Mesenchymal stem cell (in vitro differentiated cells and primary cell): ENCODE data around the gene ASPHD2. TPM values are rescaled to one million over a fixed set of nuclear protein-coding genes. Genes with fewer than 3 reads are reported as not detected.

ENCODE experiments used
- DNase-seq: peaks from one replicate; pipeline ENCODE4 v3.0.0-alpha.2; 2013
- H2AFZ ChIP-seq: one replicate; pipeline ENCODE4 v1.6.1; 2013; ENCODE audit warnings: low read depth, mild to moderate bottlenecking, control low read depth, inconsistent platforms, low read length, moderate library complexity
- H2AK5ac ChIP-seq: 2 replicates; pipeline ENCODE4 v1.6.1; 2013; ENCODE audit warnings: low read length, moderate library complexity, mild to moderate bottlenecking, inconsistent platforms; ENCODE audit not compliant: severe bottlenecking
- H2BK120ac ChIP-seq: one replicate; pipeline ENCODE4 v1.6.1; 2013; ENCODE audit warnings: low read depth, mild to moderate bottlenecking, inconsistent platforms, low read length, moderate library complexity
- H2BK12ac ChIP-seq, 2 experiments: one replicate each; pipeline ENCODE4 v1.6.1; 2013; ENCODE audit warnings: inconsistent platforms in 2 of 2, low read length in 2 of 2, mild to moderate bottlenecking in 2 of 2, moderate library complexity in 2 of 2, control low read depth in 1 of 2
- H2BK15ac ChIP-seq: one replicate; pipeline ENCODE4 v1.6.1; 2013; ENCODE audit warnings: mild to moderate bottlenecking, low read depth, inconsistent platforms; ENCODE audit not compliant: poor library complexity, severe bottlenecking
- H2BK5ac ChIP-seq: 2 replicates; pipeline ENCODE4 v1.6.1; 2013; ENCODE audit warnings: low read depth, mild to moderate bottlenecking, low read length, control low read depth, inconsistent platforms; ENCODE audit not compliant: poor library complexity, severe bottlenecking
- H3K14ac ChIP-seq, 2 experiments: one replicate each; pipeline ENCODE4 v1.6.1; 2013; ENCODE audit warnings: inconsistent platforms in 2 of 2, low read length in 2 of 2, control low read depth in 1 of 2, mild to moderate bottlenecking in 1 of 2, moderate library complexity in 1 of 2
- H3K18ac ChIP-seq, 2 experiments: one replicate each; pipeline ENCODE4 v1.6.1; 2013; ENCODE audit warnings: inconsistent platforms in 2 of 2, low read length in 2 of 2, control low read depth in 1 of 2, low read depth in 1 of 2, mild to moderate bottlenecking in 1 of 2
- H3K23ac ChIP-seq, 2 experiments: one replicate each; pipeline ENCODE4 v1.6.1; 2013; ENCODE audit warnings: inconsistent platforms in 2 of 2, low read length in 2 of 2, mild to moderate bottlenecking in 2 of 2, moderate library complexity in 2 of 2, control low read depth in 1 of 2
- H3K27ac ChIP-seq: 2 replicates; pipeline ENCODE4 v1.5.1; 2013; ENCODE audit warnings: mild to moderate bottlenecking, moderate library complexity, low read length, control low read depth, inconsistent platforms; ENCODE audit not compliant: poor library complexity, severe bottlenecking
- H3K27me3 ChIP-seq, 2 experiments: 2 replicates each; pipeline versions ENCODE4 v1.6.1 to v1.7.0; 2013; ENCODE audit warnings: low read length in 2 of 2, mild to moderate bottlenecking in 2 of 2, moderate library complexity in 2 of 2, control low read depth in 1 of 2, inconsistent platforms in 1 of 2; ENCODE audit not compliant: control insufficient read depth in 1 of 2, insufficient read depth in 1 of 2
- H3K36me3 ChIP-seq, 2 experiments: 2 replicates each; pipeline versions ENCODE4 v1.6.1 to v1.7.0; 2013; ENCODE audit warnings: low read length in 2 of 2, control low read depth in 1 of 2, inconsistent platforms in 1 of 2, low read depth in 1 of 2, mild to moderate bottlenecking in 1 of 2; ENCODE audit not compliant: insufficient read depth in 2 of 2, control insufficient read depth in 1 of 2
- H3K4ac ChIP-seq, 2 experiments: one replicate each; pipeline ENCODE4 v1.6.1; 2013; ENCODE audit warnings: inconsistent platforms in 2 of 2, low read length in 2 of 2, mild to moderate bottlenecking in 2 of 2, moderate library complexity in 2 of 2, control low read depth in 1 of 2, low read depth in 1 of 2
- H3K4me1 ChIP-seq: 2 replicates; pipeline ENCODE4 v1.6.1; 2013; ENCODE audit warnings: low read depth, low read length, control low read depth; ENCODE audit not compliant: control insufficient read depth, insufficient read depth
- H3K4me2 ChIP-seq: 2 replicates; pipeline ENCODE4 v1.6.1; 2013; ENCODE audit warnings: low read length, mild to moderate bottlenecking, inconsistent platforms; ENCODE audit not compliant: poor library complexity, severe bottlenecking
- H3K4me3 ChIP-seq, 2 experiments: 2 replicates each; pipeline versions ENCODE4 v1.5.1 to v1.7.0; 2013; ENCODE audit warnings: low read length in 2 of 2, mild to moderate bottlenecking in 2 of 2, control low read depth in 1 of 2, low read depth in 1 of 2; ENCODE audit not compliant: insufficient read depth in 1 of 2
- H3K79me1 ChIP-seq: replicated peaks from 2 replicates; pipeline ENCODE4 v1.6.1; 2013; ENCODE audit warnings: mild to moderate bottlenecking, control low read depth, low read length, inconsistent platforms; ENCODE audit not compliant: poor library complexity, severe bottlenecking
- H3K9ac ChIP-seq: 2 replicates; pipeline ENCODE4 v1.7.0; 2013; ENCODE audit warnings: mild to moderate bottlenecking, low read length, moderate library complexity
- H3K9me3 ChIP-seq: 2 replicates; pipeline ENCODE4 v1.7.0; 2013; ENCODE audit warnings: mild to moderate bottlenecking, low read length; ENCODE audit not compliant: control insufficient read depth
- H4K8ac ChIP-seq: one replicate; pipeline ENCODE4 v1.6.1; 2013; ENCODE audit warnings: inconsistent platforms, mild to moderate bottlenecking, low read length, moderate library complexity
- H4K91ac ChIP-seq: one replicate; pipeline ENCODE4 v1.6.1; 2013; ENCODE audit warnings: mild to moderate bottlenecking, low read length, inconsistent platforms
- WGBS: methylation state at CpG from one replicate; pipeline ENCODE4 v1.1.7; 2013; ENCODE audit warnings: mixed read lengths; 5-methylcytosine and 5-hydroxymethylcytosine counted together
- polyA plus RNA-seq, 2 experiments: library from polyadenylated mRNA; stranded (reverse); fragments of 200-250 nt; gene quantifications; one replicate each; pipeline ENCODE4 v1.2.3, GENCODE V29; 2013

ASPHD2 gene, protein sequence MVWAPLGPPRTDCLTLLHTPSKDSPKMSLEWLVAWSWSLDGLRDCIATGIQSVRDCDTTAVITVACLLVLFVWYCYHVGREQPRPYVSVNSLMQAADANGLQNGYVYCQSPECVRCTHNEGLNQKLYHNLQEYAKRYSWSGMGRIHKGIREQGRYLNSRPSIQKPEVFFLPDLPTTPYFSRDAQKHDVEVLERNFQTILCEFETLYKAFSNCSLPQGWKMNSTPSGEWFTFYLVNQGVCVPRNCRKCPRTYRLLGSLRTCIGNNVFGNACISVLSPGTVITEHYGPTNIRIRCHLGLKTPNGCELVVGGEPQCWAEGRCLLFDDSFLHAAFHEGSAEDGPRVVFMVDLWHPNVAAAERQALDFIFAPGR
- polyA plus RNA-seq (2013, experiment 1 of 2), result 0.32 TPM
- 0.26 TPM for polyA plus RNA-seq (2013, experiment 2 of 2)

DNA sequence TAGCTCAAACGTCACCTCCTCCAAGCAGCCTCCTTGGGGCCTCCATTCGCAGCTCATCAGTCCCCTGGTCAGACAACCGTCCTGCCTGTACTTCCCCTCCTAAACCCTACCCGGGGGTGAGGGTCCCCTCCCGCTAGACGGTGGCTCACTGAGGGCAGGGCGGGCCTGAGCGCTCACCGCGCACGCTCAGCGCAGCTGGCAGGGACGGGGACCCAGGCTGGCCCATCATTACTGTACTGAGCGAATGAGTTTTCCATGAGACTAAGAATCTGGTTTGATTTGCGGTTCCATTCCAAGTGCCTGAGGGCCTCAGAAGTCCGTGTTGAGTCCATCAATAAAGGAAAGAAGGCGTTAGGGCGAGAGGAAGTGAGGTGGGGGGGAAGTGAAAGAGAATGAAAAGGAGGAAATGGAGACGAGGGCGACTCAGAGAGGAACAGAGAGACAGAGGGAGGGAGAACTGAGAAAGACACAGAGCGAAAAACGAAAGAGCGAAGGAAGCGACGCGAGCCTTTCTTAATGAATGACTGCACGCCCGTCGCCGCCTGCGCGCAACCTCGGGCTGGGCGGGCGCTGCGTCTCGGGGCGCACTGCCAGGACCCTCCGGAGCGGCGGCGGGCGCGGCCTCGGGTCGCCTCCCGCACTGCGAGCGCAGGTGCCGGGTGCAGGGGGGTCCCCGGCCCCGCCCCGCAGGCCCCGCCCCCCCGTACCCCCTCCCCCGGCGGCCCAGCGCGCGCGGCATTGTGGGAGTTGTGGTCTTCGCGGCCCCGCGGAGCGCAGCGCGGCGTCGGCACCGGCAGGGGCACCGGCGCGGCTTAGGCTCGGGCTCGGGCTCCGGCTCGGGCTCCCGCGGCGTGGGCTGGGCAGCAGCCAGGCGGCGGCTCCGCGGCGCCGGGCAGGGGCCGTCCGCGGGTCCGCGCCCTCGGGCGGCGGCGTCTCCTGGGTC is at the start of gene ASPHD2:
Gene ASPHD2 (plus strand): TSS at position 746 of the 943 bp plus-strand sequence. CDS start 4,356 bp downstream, outside the sequence.
- DNase-seq, result peak; percentile 76
- Histone ChIP-seq H3K36me3 (peaks cover 0 to 5% of the 10 kb centered on the region in 2 experiments), H3K79me1 (peaks cover 13% of the 10 kb centered on the region), H2BK12ac (peak within 1 kb of the TSS in 1 of 2 experiments; percentile 58), H2BK15ac (peak within 1 kb of the TSS; percentile 54), H3K9ac (peak within 1 kb of the TSS; percentile 91), H3K23ac (peak within 1 kb of the TSS in 1 of 2 experiments; percentile 23), H3K27me3 (peaks cover 9 to 30% of the 10 kb centered on the region in 2 experiments), H4K91ac (peak within 1 kb of the TSS; percentile 25), H3K18ac (peak within 1 kb of the TSS in 1 of 2 experiments; percentile 54), H2AFZ (peak within 1 kb of the TSS; percentile 87), H2AK5ac (peak within 1 kb of the TSS; percentile 49), H3K9me3 (peaks cover 2% of the 10 kb centered on the region), H2BK5ac (no peak within 1 kb of the TSS), H3K14ac (peak within 1 kb of the TSS in 1 of 2 experiments; percentile 61), H3K4me3 (peak within 1 kb of the TSS; percentile 69 to 93), H3K4ac (no peak within 1 kb of the TSS), H3K4me2 (peak within 1 kb of the TSS; percentile 94), H3K27ac (peak within 1 kb of the TSS; percentile 48), H2BK120ac (no peak within 1 kb of the TSS), H3K4me1 (peaks cover 14% of the 10 kb centered on the region), H4K8ac (peak within 1 kb of the TSS; percentile 85)
- 2% methylated on average over 62 of the region's 96 CpGs for WGBS

DNA sequence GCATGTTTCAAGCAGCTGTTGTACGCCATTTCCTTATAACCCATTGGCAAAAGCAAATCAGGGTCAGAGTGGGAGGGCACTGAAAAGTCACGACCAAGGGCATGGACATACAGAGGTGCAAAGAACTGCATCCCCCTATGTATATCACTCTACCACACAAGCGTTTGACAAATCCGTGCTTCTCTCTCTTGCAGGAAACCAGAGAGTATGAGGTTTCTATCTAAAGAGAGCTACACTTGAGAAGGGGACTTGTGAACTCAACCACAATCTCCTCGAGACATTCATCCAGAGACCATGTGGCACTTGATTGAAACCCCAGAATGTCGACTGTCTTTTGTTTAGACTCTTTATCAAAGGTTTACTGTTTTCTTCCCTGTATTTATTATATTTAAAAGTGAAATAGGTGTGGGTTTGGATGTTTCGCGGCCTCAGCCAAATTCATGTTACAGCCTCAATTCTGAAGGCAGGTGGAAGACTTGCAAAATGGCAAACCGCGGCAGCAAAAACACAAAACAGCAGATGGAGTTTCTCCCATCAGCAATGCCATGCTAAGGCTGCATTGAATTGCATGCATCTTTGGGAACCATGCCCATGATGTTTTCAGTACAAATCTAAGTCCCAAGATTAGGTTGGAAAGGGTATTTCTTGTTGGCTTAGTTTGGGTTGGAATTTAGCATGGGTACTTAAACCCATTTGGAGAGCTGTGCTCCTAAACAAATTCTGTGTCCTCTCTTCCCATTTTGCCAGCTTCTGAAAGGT is 48.8 kb upstream of the ASPHD2 start:
- Histone ChIP-seq H3K27me3 (peaks cover 71 to 88% of the 10 kb centered on the region in 2 experiments), H2BK12ac (no peak overlapping the region), H3K4me3 (no peak overlapping the region), H3K36me3 (no peaks in the 10 kb centered on the region), H3K27ac (no peak overlapping the region), H2AK5ac (no peak overlapping the region), H4K8ac (no peak overlapping the region), H2BK15ac (no peak overlapping the region), H3K14ac (no peak overlapping the region), H3K9ac (no peak overlapping the region), H3K4me1 (no peaks in the 10 kb centered on the region), H3K9me3 (peaks cover 16% of the 10 kb centered on the region), H2BK5ac (no peak overlapping the region), H3K4me2 (no peak overlapping the region), H3K79me1 (no peaks in the 10 kb centered on the region), H3K18ac (no peak overlapping the region), H2BK120ac (no peak overlapping the region), H4K91ac (no peak overlapping the region), H2AFZ (no peak overlapping the region), H3K4ac (no peak overlapping the region), H3K23ac (no peak overlapping the region)
- DNase-seq, result no peak
- WGBS, result 90% methylated on average over 9 of the region's 10 CpGs

DNA sequence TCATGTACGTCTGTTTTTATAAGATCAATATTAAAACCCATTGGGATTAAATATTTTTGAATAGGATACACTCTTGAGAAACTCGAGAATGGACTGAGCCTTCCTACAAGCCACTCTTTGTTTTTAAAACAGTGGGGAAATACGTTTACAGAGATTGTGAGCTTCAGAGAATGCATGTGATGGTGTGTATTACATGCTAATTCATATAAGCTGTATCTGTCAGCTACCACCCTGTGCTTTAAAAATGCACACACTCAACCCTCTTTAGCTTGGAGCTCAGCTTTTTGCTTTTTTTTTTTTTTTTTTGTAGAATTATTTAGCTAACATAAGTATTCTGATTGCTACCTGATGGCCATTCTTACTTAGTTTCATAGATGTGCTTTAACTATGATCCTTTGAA is 46.3 kb upstream of the ASPHD2 start:
- Histone ChIP-seq H3K14ac (no peak overlapping the region), H3K4me1 (no peaks in the 10 kb centered on the region), H3K4me3 (no peak overlapping the region), H3K27me3 (peaks cover 64 to 85% of the 10 kb centered on the region in 2 experiments), H3K9ac (no peak overlapping the region), H3K18ac (no peak overlapping the region), H2AFZ (no peak overlapping the region), H4K91ac (no peak overlapping the region), H2AK5ac (no peak overlapping the region), H2BK120ac (no peak overlapping the region), H4K8ac (no peak overlapping the region), H2BK15ac (no peak overlapping the region), H2BK5ac (no peak overlapping the region), H2BK12ac (no peak overlapping the region), H3K36me3 (no peaks in the 10 kb centered on the region), H3K4me2 (no peak overlapping the region), H3K79me1 (no peaks in the 10 kb centered on the region), H3K23ac (no peak overlapping the region), H3K4ac (no peak overlapping the region), H3K9me3 (peaks cover 16% of the 10 kb centered on the region), H3K27ac (no peak overlapping the region)
- WGBS, result 82% methylated on average over 2 of the region's 3 CpGs
- no peak for DNase-seq
